ENCODE data around the gene PARP2.

Gene PARP2

DNA sequence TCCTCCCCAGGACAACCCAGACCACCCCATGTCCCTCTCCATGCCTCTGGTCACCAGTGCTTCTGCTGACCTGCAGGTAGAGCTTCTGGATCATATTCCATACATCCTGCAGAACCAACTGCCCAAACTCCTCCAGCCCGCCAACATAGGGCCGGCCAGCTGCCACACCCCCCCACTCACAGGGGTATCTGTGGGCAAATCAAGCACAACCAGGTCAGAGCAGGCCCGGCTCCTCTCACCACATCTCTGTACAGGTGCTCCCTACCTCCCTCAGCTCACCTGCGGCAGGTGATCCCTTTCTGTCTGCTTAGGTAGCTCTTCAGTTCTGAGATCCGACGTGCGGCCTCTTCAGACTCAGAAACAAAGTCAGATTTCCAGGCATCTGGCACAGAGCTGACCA, 40.9 kb downstream of the PARP2 start:
- TF ChIP-seq, protein P1, sequence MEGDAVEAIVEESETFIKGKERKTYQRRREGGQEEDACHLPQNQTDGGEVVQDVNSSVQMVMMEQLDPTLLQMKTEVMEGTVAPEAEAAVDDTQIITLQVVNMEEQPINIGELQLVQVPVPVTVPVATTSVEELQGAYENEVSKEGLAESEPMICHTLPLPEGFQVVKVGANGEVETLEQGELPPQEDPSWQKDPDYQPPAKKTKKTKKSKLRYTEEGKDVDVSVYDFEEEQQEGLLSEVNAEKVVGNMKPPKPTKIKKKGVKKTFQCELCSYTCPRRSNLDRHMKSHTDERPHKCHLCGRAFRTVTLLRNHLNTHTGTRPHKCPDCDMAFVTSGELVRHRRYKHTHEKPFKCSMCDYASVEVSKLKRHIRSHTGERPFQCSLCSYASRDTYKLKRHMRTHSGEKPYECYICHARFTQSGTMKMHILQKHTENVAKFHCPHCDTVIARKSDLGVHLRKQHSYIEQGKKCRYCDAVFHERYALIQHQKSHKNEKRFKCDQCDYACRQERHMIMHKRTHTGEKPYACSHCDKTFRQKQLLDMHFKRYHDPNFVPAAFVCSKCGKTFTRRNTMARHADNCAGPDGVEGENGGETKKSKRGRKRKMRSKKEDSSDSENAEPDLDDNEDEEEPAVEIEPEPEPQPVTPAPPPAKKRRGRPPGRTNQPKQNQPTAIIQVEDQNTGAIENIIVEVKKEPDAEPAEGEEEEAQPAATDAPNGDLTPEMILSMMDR (conservative IDR thresholded peaks at IDR 0.05; ENCODE audit: low read depth) = no peak
- CTCF ChIA-PET = interaction anchor here (0.6 kb wide), 1 partner anchor 13 kb away, joined by 3 read pairs; no protein-coding TSS in a partner anchor
- no peak for DNase-seq (ENCODE audit: low spot score)
- POLR2A ChIA-PET (ENCODE audit: low non-redundant PET) = no interaction called here
- no peak overlapping the region for H3K27ac ChIP-seq

DNA sequence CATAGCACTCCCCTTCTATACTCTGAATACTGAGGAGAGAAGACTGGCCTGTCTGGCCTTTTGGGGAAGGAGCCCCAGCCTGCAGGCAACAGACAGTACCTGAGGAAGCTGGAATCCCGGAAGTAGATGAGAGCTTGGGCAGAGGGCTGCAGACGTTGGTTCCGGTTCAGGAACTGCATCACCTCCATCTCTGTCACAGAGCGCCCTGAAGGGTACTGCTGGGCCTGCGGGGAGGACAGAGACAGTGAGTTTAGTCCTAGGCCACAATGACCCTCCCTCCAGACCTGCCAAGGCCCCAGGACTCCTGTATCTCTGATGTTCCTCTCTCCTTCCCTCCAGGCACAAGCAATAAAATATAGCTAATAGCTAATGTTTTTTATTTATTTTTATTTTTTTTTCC, 41.5 kb downstream of the PARP2 start:
- POLR2A ChIA-PET (ENCODE audit: low non-redundant PET) = no interaction called here
- H3K27ac ChIP-seq = no peak overlapping the region
- CTCF ChIA-PET = interaction anchor here (0.6 to 0.7 kb wide), 2 partner anchors 18 to 127 kb away, joined by 3 read pairs; no protein-coding TSS in a partner anchor
- no peak for DNase-seq (ENCODE audit: low spot score)
- TF ChIP-seq, protein P1 (conservative IDR thresholded peaks at IDR 0.05; ENCODE audit: low read depth) = no peak

DNA sequence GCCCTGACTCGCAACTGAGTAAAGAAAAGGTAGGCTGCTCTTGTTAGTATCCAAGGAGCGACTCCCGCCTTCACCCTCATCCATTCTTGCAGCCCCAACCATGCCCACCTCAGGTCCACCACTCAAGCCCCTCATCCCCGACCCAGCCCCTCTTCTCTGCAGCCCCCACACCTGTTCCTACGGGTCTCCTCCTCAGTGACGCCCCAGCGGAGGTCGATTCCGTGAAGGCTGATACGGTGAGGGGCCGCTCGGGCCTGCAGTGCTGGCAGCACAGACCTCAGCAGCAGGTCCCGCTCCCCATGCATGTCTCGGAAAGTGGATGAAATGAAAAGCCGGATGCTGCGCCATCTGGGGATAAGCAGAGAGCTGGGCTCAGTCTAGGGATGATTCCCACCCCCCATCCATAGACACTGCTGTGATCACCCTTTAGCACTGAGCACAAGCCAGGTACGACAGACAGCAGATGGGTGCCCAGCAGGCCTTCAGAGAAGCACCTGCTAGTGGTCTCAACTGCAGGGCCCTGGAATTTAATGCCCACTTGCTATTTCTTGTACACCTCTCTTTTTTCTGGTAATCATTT, 42.9 kb downstream of the PARP2 start:
- no peak for DNase-seq (ENCODE audit: low spot score)
- TF ChIP-seq, protein P1 (conservative IDR thresholded peaks at IDR 0.05; ENCODE audit: low read depth) = no peak
- CTCF ChIA-PET = no interaction called here
- no peak overlapping the region for H3K27ac ChIP-seq
- POLR2A ChIA-PET (ENCODE audit: low non-redundant PET) = no interaction called here

DNA sequence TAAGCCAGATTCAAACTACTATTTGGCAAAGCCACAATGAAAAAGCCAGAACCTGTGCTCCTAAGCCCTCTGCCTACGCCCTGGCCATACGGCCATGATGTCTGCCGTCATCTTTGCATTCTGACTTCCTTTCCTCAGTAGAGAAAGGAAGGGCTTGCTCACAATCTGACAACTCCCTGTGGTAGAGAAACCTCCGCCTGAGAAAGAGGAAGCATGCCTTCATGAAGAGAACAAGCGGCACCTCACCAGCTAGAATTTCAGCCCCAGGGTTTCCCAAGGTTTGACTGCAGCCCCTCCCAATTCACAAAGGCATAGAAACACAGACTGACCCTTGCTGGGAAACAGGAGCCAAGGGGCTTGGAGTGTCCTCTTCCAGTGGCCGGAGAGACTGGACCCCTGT, 44.1 kb downstream of the PARP2 start:
- no peak for DNase-seq (ENCODE audit: low spot score)
- CTCF ChIA-PET = interaction anchor here (0.7 kb wide), 2 partner anchors 179 to 374 kb away, joined by 3 to 8 read pairs; no protein-coding TSS in a partner anchor
- TF ChIP-seq, protein P1 (conservative IDR thresholded peaks at IDR 0.05; ENCODE audit: low read depth) = no peak
- POLR2A ChIA-PET (ENCODE audit: low non-redundant PET) = no interaction called here
- H3K27ac ChIP-seq = no peak overlapping the region

DNA sequence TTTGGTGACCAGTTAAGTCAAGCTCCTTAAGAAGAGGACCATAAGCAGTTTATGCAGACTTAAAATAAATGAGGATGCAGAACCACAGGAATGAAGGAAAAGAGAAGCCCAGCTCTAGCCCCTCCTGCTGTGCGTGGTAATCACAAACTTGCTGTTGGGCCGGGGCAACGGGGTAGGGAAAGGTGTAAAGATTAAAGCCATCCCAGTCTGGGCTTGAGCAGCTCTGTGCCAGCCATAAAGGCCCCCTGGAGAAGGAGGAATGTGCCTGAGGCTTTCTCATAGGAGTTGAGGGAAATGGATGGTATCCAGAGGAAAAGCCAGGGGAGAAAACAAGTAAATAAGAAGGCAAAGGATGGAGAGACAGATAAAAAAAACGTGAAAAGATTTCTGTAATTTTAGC, 44.7 kb downstream of the PARP2 start:
- no peak for DNase-seq (ENCODE audit: low spot score)
- ChIA-PET CTCF (interaction anchor here (0.7 kb wide), 1 partner anchor 100 kb away, joined by 3 read pairs; no protein-coding TSS in a partner anchor), POLR2A (ENCODE audit: low non-redundant PET) (no interaction called here)
- TF ChIP-seq, protein P1 (conservative IDR thresholded peaks at IDR 0.05; ENCODE audit: low read depth) = no peak
- no peak overlapping the region for H3K27ac ChIP-seq

DNA sequence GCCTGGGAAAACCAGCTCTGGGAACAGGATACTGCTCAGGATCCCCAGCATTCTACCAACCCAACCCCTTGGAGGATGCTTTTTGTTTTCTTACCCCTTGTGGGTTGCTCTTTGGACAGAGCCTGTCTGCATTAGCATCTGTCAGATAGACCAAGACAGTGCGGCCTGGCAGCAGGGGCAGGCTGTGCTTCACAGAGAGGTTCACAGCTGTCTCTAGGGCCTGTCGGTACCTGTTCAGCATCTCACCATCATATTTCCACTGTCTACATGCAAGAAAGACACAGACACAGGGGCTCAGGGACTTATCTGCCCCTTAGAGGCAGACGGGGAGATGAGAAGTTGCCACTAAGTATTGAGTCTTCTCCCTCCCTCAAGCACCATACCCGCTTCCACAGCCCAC, 48.1 kb downstream of the PARP2 start:
- ChIA-PET CTCF (no interaction called here), POLR2A (ENCODE audit: low non-redundant PET) (no interaction called here)
- H3K27ac ChIP-seq = no peak overlapping the region
- no peak for DNase-seq (ENCODE audit: low spot score)
- TF ChIP-seq, protein P1 (conservative IDR thresholded peaks at IDR 0.05; ENCODE audit: low read depth) = no peak

Measured in RWPE1 (cell line).